HepG2 (cell line): ENCODE measurements around the gene PPIA. TPM values are rescaled to one million over a fixed set of nuclear protein-coding genes. Genes with fewer than 3 reads are reported as not detected.

ENCODE experiments used
- CEBPB ChIP-seq: IDR thresholded peaks from 2 replicates; pipeline ENCODE4 v1.6.1; 2011; ENCODE audit warnings: low read depth, low read length, improper control_type of control experiment, borderline replicate concordance
- HBP1 ChIP-seq: IDR thresholded peaks from 2 replicates; pipeline ENCODE4 v1.6.1; 2016; ENCODE audit warnings: low read depth, control low read depth
- HOXA5 ChIP-seq: sonication (generic); formaldehyde crosslinking; IDR thresholded peaks from 2 replicates; pipeline ENCODE4 v1.4.0; 2020; ENCODE audit warnings: missing genetic modification reagents
- IKZF5 ChIP-seq: IDR thresholded peaks from 2 replicates; pipeline ENCODE4 v1.6.1; 2018; ENCODE audit warnings: missing genetic modification reagents, mild to moderate bottlenecking, missing compliant biosample characterization
- MEIS2 ChIP-seq: sonication (generic); formaldehyde crosslinking; IDR thresholded peaks from 2 replicates; pipeline ENCODE4 v1.9.0; 2021; ENCODE audit warnings: mild to moderate bottlenecking, missing genetic modification reagents
- PATZ1 ChIP-seq: sonication (generic); formaldehyde crosslinking; IDR thresholded peaks from 2 replicates; pipeline ENCODE4 v1.4.0; 2020; ENCODE audit warnings: missing genetic modification reagents
- STAG1 ChIP-seq: sonication (generic); formaldehyde crosslinking; IDR thresholded peaks from 2 replicates; pipeline ENCODE4 v1.4.0; 2020; ENCODE audit warnings: missing genetic modification reagents
- TFDP1 ChIP-seq: IDR thresholded peaks from 2 replicates; pipeline ENCODE4 v1.6.1; 2016; ENCODE audit warnings: missing compliant biosample characterization, missing genetic modification reagents, borderline replicate concordance
- THAP11 ChIP-seq: IDR thresholded peaks from 2 replicates; pipeline ENCODE4 v1.6.1; 2016; ENCODE audit warnings: missing biosample characterization, missing genetic modification reagents
- TIGD3 ChIP-seq: sonication (generic); formaldehyde crosslinking; IDR thresholded peaks from 2 replicates; pipeline ENCODE4 v1.5.1; 2020; ENCODE audit warnings: mild to moderate bottlenecking, missing genetic modification reagents, borderline replicate concordance
- ZNF329 ChIP-seq: sonication (generic); formaldehyde crosslinking; IDR thresholded peaks from 2 replicates; pipeline ENCODE4 v1.9.0; 2021; ENCODE audit warnings: low read depth, mild to moderate bottlenecking, missing genetic modification reagents
- ZNF441 ChIP-seq: sonication (generic); formaldehyde crosslinking; IDR thresholded peaks from 2 replicates; pipeline ENCODE4 v1.7.0; 2021; ENCODE audit warnings: missing genetic modification reagents, borderline replicate concordance
- ZNF496 ChIP-seq: sonication (generic); formaldehyde crosslinking; IDR thresholded peaks from 2 replicates; pipeline ENCODE4 v1.8.1; 2023; ENCODE audit warnings: mild to moderate bottlenecking, moderate library complexity, missing genetic modification reagents; ENCODE audit not compliant: insufficient replicate concordance
- ZNF574 ChIP-seq: sonication (generic); formaldehyde crosslinking; IDR thresholded peaks from 2 replicates; pipeline ENCODE4 v1.4.0; 2020; ENCODE audit warnings: missing genetic modification reagents
- polyA plus RNA-seq, 8 experiments: library from polyadenylated mRNA; depleted of rRNA in 3 of 8; stranded (reverse) in 7 of 8; unstranded in 1 of 8; fragments of >200 nt; fragmentation: Illumina TruSeq in 4 of 8; extraction: Trizol in 4 of 8; gene quantifications; 2 replicates each; pipeline versions ENCODE4 v1.2.1 to v1.2.3, GENCODE V29; 2011 to 2016; ENCODE audit warnings: low read depth in 4 of 8, missing spikeins in 1 of 8, mixed read lengths in 1 of 8; ENCODE audit not compliant: insufficient read depth in 1 of 8
- total RNA-seq, 5 experiments: library from RNA; depleted of rRNA; stranded (reverse); fragments of >200 nt; fragmentation: Illumina TruSeq; extraction: Trizol; gene quantifications; 2 replicates each; pipeline ENCODE4 v1.2.3, GENCODE V29; 2016; ENCODE audit warnings: low read depth in 1 of 5

Gene PPIA
- total and polyA plus RNA-seq, 2 of the 13 experiments (the other 11 are each of a cell fraction or from before 2014, with no cell fraction given): 2,268 to 3,010 TPM

GRCh38 chr7:44808914-44809393, 12.5 kb downstream of the PPIA start (continued):
- peak; percentile 68; the same call in 1 of the 2 replicates for TF ChIP-seq ZNF441 (CRISPR knock-in tag)
- TF ChIP-seq HBP1: no peak
- no peak; the same call in 1 of the 2 replicates for TF ChIP-seq THAP11 (CRISPR knock-in tag)
- TF ChIP-seq STAG1 (CRISPR knock-in tag): no peak
- TF ChIP-seq TFDP1 (CRISPR knock-in tag): no peak
- no peak; the same call in 1 of the 2 replicates for TF ChIP-seq IKZF5 (CRISPR knock-in tag)
- TF ChIP-seq TIGD3 (CRISPR knock-in tag): no peak
- 0 out of 2 replicates have a peak, but pooled peaks have one; percentile 18 for TF ChIP-seq MEIS2 (CRISPR knock-in tag)
- no peak for TF ChIP-seq HOXA5
- TF ChIP-seq ZNF329 (CRISPR knock-in tag): no peak
- no peak for TF ChIP-seq ZNF496 (CRISPR knock-in tag)
- no peak for TF ChIP-seq PATZ1 (CRISPR knock-in tag)
- peak; percentile 94 for TF ChIP-seq CEBPB
- no peak for TF ChIP-seq ZNF574
